RWPE2 (cell line): ENCODE results near the gene TBX15.

Source experiments
- ATAC-seq: fragments of 200-7000 bp; cut with Tn5 transposase; 3 replicates; pipeline ENCODE4 v1.9.1; 2021; ENCODE audit warnings: low read depth
- DNase-seq: peaks from one replicate; pipeline ENCODE4 v3.0.0-alpha.2; 2020; ENCODE audit warnings: low spot score
- H3K27ac ChIP-seq: fragments of 450-650 bp; 2 replicates; pipeline ENCODE4 v1.5.1; 2017; ENCODE audit warnings: mild to moderate bottlenecking; ENCODE audit not compliant: poor library complexity, severe bottlenecking
- H3K27me3 ChIP-seq: fragments of 250-450 bp; sonication (Bioruptor Pico); 2 replicates; pipeline ENCODE4 v1.5.1; 2021; ENCODE audit warnings: mild to moderate bottlenecking, moderate library complexity; ENCODE audit not compliant: insufficient read depth, poor library complexity, severe bottlenecking
- H3K36me3 ChIP-seq: fragments of 250-450 bp; sonication (Bioruptor Pico); 2 replicates; pipeline ENCODE4 v1.5.1; 2020; ENCODE audit warnings: low read depth, mild to moderate bottlenecking, moderate library complexity
- H3K4me1 ChIP-seq: fragments of 250-450 bp; sonication (Bioruptor Pico); 2 replicates; pipeline ENCODE4 v1.5.1; 2021; ENCODE audit warnings: mild to moderate bottlenecking, moderate library complexity; ENCODE audit not compliant: insufficient read depth, poor library complexity, severe bottlenecking
- H3K4me3 ChIP-seq: fragments of 250-450 bp; sonication (Bioruptor Pico); 2 replicates; pipeline ENCODE4 v1.5.1; 2021; ENCODE audit warnings: mild to moderate bottlenecking, moderate library complexity; ENCODE audit not compliant: severe bottlenecking
- H3K9me3 ChIP-seq: fragments of 250-450 bp; sonication (Bioruptor Pico); 2 replicates; pipeline ENCODE4 v1.5.1; 2021; ENCODE audit warnings: mild to moderate bottlenecking, moderate library complexity; ENCODE audit not compliant: severe bottlenecking
- CTCF ChIP-seq: fragments of 450-650 bp; IDR thresholded peaks from one replicate; pipeline ENCODE4 v1.5.1; 2017; ENCODE audit warnings: mild to moderate bottlenecking, moderate library complexity; ENCODE audit not compliant: poor library complexity, severe bottlenecking

The TBX15 gene

GRCh38 chr1:118988186-118989005, at the start of gene TBX15:
TBX15 (minus strand) TSS chr1:118988343; CDS start chr1:118987795, 548 bp downstream.
- no peak for TF ChIP-seq CTCF
- ATAC-seq, result no peak
- no peaks in the 10 kb centered on the region for H3K9me3 ChIP-seq
- no peak within 1 kb of the TSS for H3K27ac ChIP-seq
- H3K27me3 ChIP-seq, result peaks cover 100% of the 10 kb centered on the region
- no peaks in the 10 kb centered on the region for H3K4me1 ChIP-seq
- DNase-seq, result no peak
- H3K4me3 ChIP-seq, result peak within 1 kb of the TSS; percentile 20
- H3K36me3 ChIP-seq, result no peaks in the 10 kb centered on the region

GRCh38 chr1:119034359-119034758, 46.2 kb upstream of the TBX15 start:
- H3K36me3 ChIP-seq, result no peaks in the 10 kb centered on the region
- DNase-seq, result no peak

GRCh38 chr1:119032986-119033385, 44.8 kb upstream of the TBX15 start:
- no peak overlapping the region for H3K27ac ChIP-seq
- DNase-seq, result no peak
- no peaks in the 10 kb centered on the region for H3K4me1 ChIP-seq
- no peaks in the 10 kb centered on the region for H3K36me3 ChIP-seq
- H3K27me3 ChIP-seq, result no peaks in the 10 kb centered on the region
- TF ChIP-seq CTCF, result no peak
- no peak overlapping the region for H3K4me3 ChIP-seq
- no peak for ATAC-seq
- H3K9me3 ChIP-seq, result no peaks in the 10 kb centered on the region

More at GRCh38 chr1:119034359-119034758, 46.2 kb upstream of the TBX15 start:
- H3K9me3 ChIP-seq, result no peaks in the 10 kb centered on the region
- no peak for ATAC-seq
- TF ChIP-seq CTCF, result no peak
- no peaks in the 10 kb centered on the region for H3K27me3 ChIP-seq
- H3K4me1 ChIP-seq, result no peaks in the 10 kb centered on the region
- no peak overlapping the region for H3K27ac ChIP-seq
- no peak overlapping the region for H3K4me3 ChIP-seq

GRCh38 chr1:119027759-119028158, 39.6 kb upstream of the TBX15 start:
- H3K27ac ChIP-seq, result no peak overlapping the region
- DNase-seq (no peak), ATAC-seq (no peak)
- H3K27me3 ChIP-seq, result no peaks in the 10 kb centered on the region
- no peak overlapping the region for H3K4me3 ChIP-seq
- TF ChIP-seq CTCF, result no peak
- H3K4me1 ChIP-seq, result no peaks in the 10 kb centered on the region
- H3K36me3 ChIP-seq, result no peaks in the 10 kb centered on the region
- H3K9me3 ChIP-seq, result no peaks in the 10 kb centered on the region

- no peaks in the 10 kb centered on the region for H3K36me3 ChIP-seq
- TF ChIP-seq CTCF, result no peak
- ATAC-seq, result no peak
Measured at GRCh38 chr1:119026956-119027355, 38.8 kb upstream of the TBX15 start.

More at GRCh38 chr1:119026956-119027355, 38.8 kb upstream of the TBX15 start:
- Histone ChIP-seq H3K27me3 (no peaks in the 10 kb centered on the region), H3K27ac (no peak overlapping the region), H3K4me3 (no peak overlapping the region), H3K9me3 (no peaks in the 10 kb centered on the region), H3K4me1 (no peaks in the 10 kb centered on the region)
- no peak for DNase-seq
